Karpas-422 (cell line): ENCODE results near the gene FLCN. TPM values are rescaled to one million over a fixed set of nuclear protein-coding genes. Genes with fewer than 3 reads are reported as not detected.

Experiments used
- DNase-seq: peaks from one replicate; pipeline ENCODE4 v3.0.0-alpha.2; 2015
- H2AFZ ChIP-seq: fragments of 200-600 bp; sonication (generic); 2 replicates; pipeline ENCODE4 v1.6.1; 2014; ENCODE audit warnings: antibody characterized with exemption, low read length, mixed read lengths
- H3K27ac ChIP-seq: fragments of 200-600 bp; sonication (generic); 2 replicates; pipeline ENCODE4 v1.5.1; 2014; ENCODE audit warnings: mild to moderate bottlenecking, low read length, moderate library complexity
- H3K27me3 ChIP-seq: fragments of 200-600 bp; sonication (generic); 2 replicates; pipeline ENCODE4 v1.6.1; 2014; ENCODE audit warnings: low read length, mixed read lengths
- H3K36me3 ChIP-seq: fragments of 200-600 bp; sonication (generic); 2 replicates; pipeline ENCODE4 v1.6.1; 2014; ENCODE audit warnings: low read length, mixed read lengths; ENCODE audit not compliant: insufficient read depth
- H3K4me1 ChIP-seq: fragments of 200-600 bp; sonication (generic); 2 replicates; pipeline ENCODE4 v1.6.1; 2014; ENCODE audit warnings: mild to moderate bottlenecking, low read length, mixed read lengths
- H3K4me2 ChIP-seq: fragments of 200-600 bp; sonication (generic); 2 replicates; pipeline ENCODE4 v1.6.1; 2014; ENCODE audit warnings: low read length, low read depth, mild to moderate bottlenecking; ENCODE audit not compliant: poor library complexity, severe bottlenecking
- H3K4me3 ChIP-seq: fragments of 200-600 bp; sonication (generic); 2 replicates; pipeline ENCODE4 v1.5.1; 2014; ENCODE audit warnings: mild to moderate bottlenecking, antibody characterized with exemption, low read length, mixed read lengths
- H3K79me2 ChIP-seq: fragments of 200-600 bp; sonication (generic); 2 replicates; pipeline ENCODE4 v1.6.1; 2014; ENCODE audit warnings: mild to moderate bottlenecking, low read length, mixed read lengths
- H3K9ac ChIP-seq: fragments of 200-600 bp; sonication (generic); 2 replicates; pipeline ENCODE4 v1.6.0; 2014; ENCODE audit warnings: low read length
- H3K9me2 ChIP-seq: fragments of 200-600 bp; sonication (generic), shearing (Covaris generic); replicated peaks from 2 replicates; pipeline ENCODE4 v1.6.0; 2014; ENCODE audit warnings: mild to moderate bottlenecking, low read length, moderate library complexity; ENCODE audit not compliant: insufficient read depth
- H3K9me3 ChIP-seq: fragments of 300-700, 200-600 bp; sonication (generic); 2 replicates; pipeline ENCODE4 v1.6.1; 2014; ENCODE audit warnings: low read length, mixed read lengths
- H4K20me1 ChIP-seq: fragments of 200-600 bp; sonication (generic); 2 replicates; pipeline ENCODE4 v1.6.1; 2014; ENCODE audit warnings: mild to moderate bottlenecking, antibody characterized with exemption, low read length, low read depth; ENCODE audit not compliant: insufficient read depth
- total RNA-seq: library from RNA; depleted of rRNA; stranded (reverse); fragments of >200 nt; shearing (Covaris generic); gene quantifications from 2 replicates; pipeline ENCODE4 v1.2.3, GENCODE V29; 2014; ENCODE audit warnings: low replicate concordance

FLCN gene
- total RNA-seq, 1 experiment from 2014 or later = 15.6 TPM

GRCh38 chr17:17213775-17214174 is 23.2 kb downstream of the FLCN start:
- Histone ChIP-seq H3K79me2 (no peaks in the 10 kb centered on the region), H3K4me2 (no peak overlapping the region), H3K9ac (no peak overlapping the region), H2AFZ (no peak overlapping the region), H3K4me1 (no peaks in the 10 kb centered on the region), H4K20me1 (no peaks in the 10 kb centered on the region), H3K9me3 (no peaks in the 10 kb centered on the region), H3K4me3 (no peak overlapping the region), H3K27me3 (no peaks in the 10 kb centered on the region), H3K36me3 (no peaks in the 10 kb centered on the region), H3K27ac (no peak overlapping the region), H3K9me2 (no peaks in the 10 kb centered on the region)
- no peak for DNase-seq

GRCh38 chr17:17207998-17208397 is 29.0 kb downstream of the FLCN start:
- no peaks in the 10 kb centered on the region for H4K20me1 ChIP-seq
- no peak overlapping the region for H3K4me2 ChIP-seq
- no peaks in the 10 kb centered on the region for H3K36me3 ChIP-seq
- H3K4me1 ChIP-seq = no peaks in the 10 kb centered on the region
- no peak overlapping the region for H3K9ac ChIP-seq
- H2AFZ ChIP-seq = no peak overlapping the region
- no peaks in the 10 kb centered on the region for H3K79me2 ChIP-seq
- H3K4me3 ChIP-seq = no peak overlapping the region
- H3K27me3 ChIP-seq = no peaks in the 10 kb centered on the region
- H3K27ac ChIP-seq = no peak overlapping the region
- no peak for DNase-seq
- no peaks in the 10 kb centered on the region for H3K9me3 ChIP-seq
- H3K9me2 ChIP-seq = no peaks in the 10 kb centered on the region

- no peak overlapping the region for H3K4me3 ChIP-seq
- no peak overlapping the region for H3K9ac ChIP-seq
- H3K27me3 ChIP-seq = no peaks in the 10 kb centered on the region
- DNase-seq = no peak
- H2AFZ ChIP-seq = no peak overlapping the region
- H3K36me3 ChIP-seq = no peaks in the 10 kb centered on the region
- no peak overlapping the region for H3K4me2 ChIP-seq
- H3K4me1 ChIP-seq = no peaks in the 10 kb centered on the region
- no peaks in the 10 kb centered on the region for H3K9me2 ChIP-seq
- H4K20me1 ChIP-seq = no peaks in the 10 kb centered on the region
- H3K79me2 ChIP-seq = no peaks in the 10 kb centered on the region
- no peaks in the 10 kb centered on the region for H3K9me3 ChIP-seq
- H3K27ac ChIP-seq = no peak overlapping the region
Measured at GRCh38 chr17:17206913-17207335, 30.0 kb downstream of the FLCN start.

GRCh38 chr17:17206124-17206912 is 30.6 kb downstream of the FLCN start, which contains the start of gene PLD6:
PLD6 (minus strand) TSS chr17:17206333; CDS start chr17:17206286, 47 bp downstream.
- H2AFZ ChIP-seq = no peak within 1 kb of the TSS
- no peak within 1 kb of the TSS for H3K9ac ChIP-seq
- no peak within 1 kb of the TSS for H3K27ac ChIP-seq

GRCh38 chr17:17205368-17206123 is 31.4 kb downstream of the FLCN start:
- Histone ChIP-seq H3K27me3 (no peaks in the 10 kb centered on the region), H3K4me3 (no peak overlapping the region), H3K36me3 (no peaks in the 10 kb centered on the region), H3K27ac (no peak overlapping the region), H3K9me3 (no peaks in the 10 kb centered on the region), H4K20me1 (no peaks in the 10 kb centered on the region), H2AFZ (no peak overlapping the region), H3K4me1 (no peaks in the 10 kb centered on the region), H3K9ac (no peak overlapping the region), H3K9me2 (no peaks in the 10 kb centered on the region), H3K79me2 (no peaks in the 10 kb centered on the region), H3K4me2 (no peak overlapping the region)
- DNase-seq = no peak

More at GRCh38 chr17:17206124-17206912, 30.6 kb downstream of the FLCN start, which contains the start of gene PLD6:
- Histone ChIP-seq H3K27me3 (no peaks in the 10 kb centered on the region), H3K4me3 (no peak within 1 kb of the TSS), H3K4me2 (no peak within 1 kb of the TSS), H3K36me3 (no peaks in the 10 kb centered on the region), H3K79me2 (no peaks in the 10 kb centered on the region), H3K9me3 (no peaks in the 10 kb centered on the region), H4K20me1 (no peaks in the 10 kb centered on the region), H3K9me2 (no peaks in the 10 kb centered on the region), H3K4me1 (no peaks in the 10 kb centered on the region)
- DNase-seq = no peak

GRCh38 chr17:17204635-17205231 is 32.2 kb downstream of the FLCN start:
- Histone ChIP-seq H3K27me3 (no peaks in the 10 kb centered on the region), H4K20me1 (no peaks in the 10 kb centered on the region), H3K4me1 (no peaks in the 10 kb centered on the region), H2AFZ (no peak overlapping the region), H3K79me2 (no peaks in the 10 kb centered on the region), H3K4me3 (no peak overlapping the region), H3K27ac (no peak overlapping the region), H3K4me2 (no peak overlapping the region), H3K9me2 (no peaks in the 10 kb centered on the region), H3K9me3 (no peaks in the 10 kb centered on the region), H3K9ac (no peak overlapping the region), H3K36me3 (no peaks in the 10 kb centered on the region)
- DNase-seq = no peak

GRCh38 chr17:17204041-17204591 is 32.9 kb downstream of the FLCN start:
- no peak for DNase-seq
- H2AFZ ChIP-seq = no peak overlapping the region
- no peaks in the 10 kb centered on the region for H3K79me2 ChIP-seq
- H3K9me3 ChIP-seq = no peaks in the 10 kb centered on the region
- no peaks in the 10 kb centered on the region for H3K36me3 ChIP-seq
- no peak overlapping the region for H3K4me2 ChIP-seq
- H3K27ac ChIP-seq = no peak overlapping the region
- no peaks in the 10 kb centered on the region for H3K9me2 ChIP-seq
- H3K4me3 ChIP-seq = no peak overlapping the region
- no peak overlapping the region for H3K9ac ChIP-seq
- H3K27me3 ChIP-seq = no peaks in the 10 kb centered on the region
- no peaks in the 10 kb centered on the region for H4K20me1 ChIP-seq
- no peaks in the 10 kb centered on the region for H3K4me1 ChIP-seq
